HepG2 (cell line): ENCODE results near the gene CLEC16A. TPM values are rescaled to one million over a fixed set of nuclear protein-coding genes. Genes with fewer than 3 reads are reported as not detected.

ENCODE experiments used
- AGO2 ChIP-seq: fragments of 200-400 bp; formaldehyde crosslinking; optimal IDR thresholded peaks from 2 replicates; pipeline ENCODE3; 2017; ENCODE audit warnings: mild to moderate bottlenecking, low read depth, low read length, moderate library complexity
- ARID5B ChIP-seq: IDR thresholded peaks from 2 replicates; pipeline ENCODE4 v1.4.0; 2020; ENCODE audit warnings: mild to moderate bottlenecking, missing genetic modification reagents
- ATF7-NPFF ChIP-seq: sonication (generic); formaldehyde crosslinking; IDR thresholded peaks from 2 replicates; pipeline ENCODE4 v1.8.1; 2023; ENCODE audit warnings: mild to moderate bottlenecking, low read depth, missing genetic modification reagents, moderate library complexity
- FLYWCH1 ChIP-seq: sonication (generic); formaldehyde crosslinking; IDR thresholded peaks from 2 replicates; pipeline ENCODE4 v1.8.1; 2023; ENCODE audit warnings: mild to moderate bottlenecking, missing genetic modification reagents
- GRHL1 ChIP-seq: sonication (generic); formaldehyde crosslinking; conservative IDR thresholded peaks from 2 replicates; pipeline ENCODE4 v1.8.0; 2022; ENCODE audit warnings: missing genetic modification reagents
- KDM5B ChIP-seq: sonication (generic); formaldehyde crosslinking; IDR thresholded peaks from 2 replicates; pipeline ENCODE4 v1.4.0; 2020; ENCODE audit warnings: missing genetic modification reagents, mild to moderate bottlenecking, borderline replicate concordance
- MAF1 ChIP-seq: sonication (generic); formaldehyde crosslinking; IDR thresholded peaks from 2 replicates; pipeline ENCODE4 v1.5.0; 2020; ENCODE audit warnings: missing genetic modification reagents, borderline replicate concordance
- MED1 ChIP-seq: sonication (generic); formaldehyde crosslinking; IDR thresholded peaks from 2 replicates; pipeline ENCODE4 v1.4.0; 2020; ENCODE audit warnings: missing genetic modification reagents
- NFKB2 ChIP-seq: sonication (generic); formaldehyde crosslinking; IDR thresholded peaks from 2 replicates; pipeline ENCODE4 v1.4.0; 2020; ENCODE audit warnings: missing genetic modification reagents, borderline replicate concordance
- NRL ChIP-seq: sonication (generic); formaldehyde crosslinking; IDR thresholded peaks from 2 replicates; pipeline ENCODE4 v1.5.0; 2020; ENCODE audit warnings: missing genetic modification reagents, mild to moderate bottlenecking, moderate library complexity, borderline replicate concordance
- RFXANK ChIP-seq: IDR thresholded peaks from 2 replicates; pipeline ENCODE4 v1.6.1; 2016
- SP5 ChIP-seq: IDR thresholded peaks from 2 replicates; pipeline ENCODE4 v1.6.1; 2016; ENCODE audit warnings: low read depth, borderline replicate concordance
- YEATS4 ChIP-seq: sonication (generic); formaldehyde crosslinking; IDR thresholded peaks from 2 replicates; pipeline ENCODE4 v1.4.0; 2020; ENCODE audit warnings: missing genetic modification reagents, borderline replicate concordance
- YY1 ChIP-seq: IDR thresholded peaks from 2 replicates; pipeline ENCODE4 v1.6.1; 2011; ENCODE audit warnings: low read length, low read depth, moderate library complexity, mild to moderate bottlenecking; ENCODE audit not compliant: insufficient read depth, insufficient replicate concordance
- ZMYM3 ChIP-seq: sonication (generic); formaldehyde crosslinking; IDR thresholded peaks from 2 replicates; pipeline ENCODE4 v1.5.1; 2020; ENCODE audit warnings: mild to moderate bottlenecking, missing genetic modification reagents
- ZNF431 ChIP-seq: sonication (generic); formaldehyde crosslinking; IDR thresholded peaks from 2 replicates; pipeline ENCODE4 v1.9.0; 2022; ENCODE audit warnings: missing genetic modification reagents, low read depth, mild to moderate bottlenecking, borderline replicate concordance
- ZNF512 ChIP-seq: sonication (generic); formaldehyde crosslinking; IDR thresholded peaks from 2 replicates; pipeline ENCODE4 v1.4.0; 2020; ENCODE audit warnings: mild to moderate bottlenecking, missing genetic modification reagents
- ZNF550 ChIP-seq: sonication (generic); formaldehyde crosslinking; IDR thresholded peaks from 2 replicates; pipeline ENCODE4 v1.4.0; 2020; ENCODE audit warnings: mild to moderate bottlenecking, missing genetic modification reagents, borderline replicate concordance
- ZNF572 ChIP-seq: sonication (generic); formaldehyde crosslinking; IDR thresholded peaks from 2 replicates; pipeline ENCODE4 v1.5.1; 2020; ENCODE audit warnings: mild to moderate bottlenecking, missing genetic modification reagents
- ZNF605 ChIP-seq: sonication (generic); formaldehyde crosslinking; IDR thresholded peaks from 2 replicates; pipeline ENCODE4 v1.8.0; 2022; ENCODE audit warnings: mild to moderate bottlenecking, missing genetic modification reagents
- ZNF709 ChIP-seq: sonication (generic); formaldehyde crosslinking; IDR thresholded peaks from 2 replicates; pipeline ENCODE4 v1.5.0; 2020; ENCODE audit warnings: mild to moderate bottlenecking, missing genetic modification reagents
- ZNF747 ChIP-seq: sonication (generic); formaldehyde crosslinking; IDR thresholded peaks from 2 replicates; pipeline ENCODE4 v1.8.1; 2023; ENCODE audit warnings: missing genetic modification reagents, mild to moderate bottlenecking, borderline replicate concordance
- polyA plus RNA-seq, 8 experiments: library from polyadenylated mRNA; depleted of rRNA in 3 of 8; stranded (reverse) in 7 of 8; unstranded in 1 of 8; fragments of >200 nt; fragmentation: Illumina TruSeq in 4 of 8; extraction: Trizol in 4 of 8; gene quantifications; 2 replicates each; pipeline versions ENCODE4 v1.2.1 to v1.2.3, GENCODE V29; 2011 to 2016; ENCODE audit warnings: low read depth in 4 of 8, missing spikeins in 1 of 8, mixed read lengths in 1 of 8; ENCODE audit not compliant: insufficient read depth in 1 of 8
- total RNA-seq, 5 experiments: library from RNA; depleted of rRNA; stranded (reverse); fragments of >200 nt; fragmentation: Illumina TruSeq; extraction: Trizol; gene quantifications; 2 replicates each; pipeline ENCODE4 v1.2.3, GENCODE V29; 2016; ENCODE audit warnings: low read depth in 1 of 5

Gene CLEC16A
- total and polyA plus RNA-seq, 2 of the 13 experiments (the other 11 are each of a cell fraction or from before 2014, with no cell fraction given): 8.5 to 10.3 TPM

GRCh38 chr16:11224096-11224893 lies 279.9 kb downstream of the CLEC16A start (continued):
- TF ChIP-seq NRL (CRISPR knock-in tag): 0 out of 2 replicates have a peak, but pooled peaks have one; percentile 37
- 0 out of 2 replicates have a peak, but pooled peaks have one; percentile 32 for TF ChIP-seq YEATS4 (CRISPR knock-in tag)
- TF ChIP-seq RFXANK (CRISPR knock-in tag): no peak
- TF ChIP-seq AGO2: no peak
- 0 out of 2 replicates have a peak, but pooled peaks have one; percentile 7 for TF ChIP-seq ZNF709 (CRISPR knock-in tag)
- TF ChIP-seq ATF7-NPFF: no peak
- TF ChIP-seq ZMYM3 (CRISPR knock-in tag): peak; percentile 86
- TF ChIP-seq ZNF431 (CRISPR knock-in tag): peak; percentile 74; the same call in 1 of the 2 replicates
- TF ChIP-seq KDM5B: no peak; the same call in 1 of the 2 replicates
- no peak for TF ChIP-seq ZNF550 (CRISPR knock-in tag)
- no peak for TF ChIP-seq GRHL1 (CRISPR knock-in tag)
- TF ChIP-seq SP5: peak; percentile 62
- TF ChIP-seq ZNF605 (CRISPR knock-in tag): peak; percentile 63
- 0 out of 2 replicates have a peak, but pooled peaks have one; percentile 45 for TF ChIP-seq ZNF572 (CRISPR knock-in tag)
- peak; percentile 72; the same call in 1 of the 2 replicates for TF ChIP-seq NFKB2 (CRISPR knock-in tag)
- TF ChIP-seq ARID5B (CRISPR knock-in tag): peak; percentile 88
- 0 out of 2 replicates have a peak, but pooled peaks have one; percentile 38 for TF ChIP-seq MAF1
- TF ChIP-seq YY1: peak; percentile 26
- TF ChIP-seq MED1 (CRISPR knock-in tag): peak; percentile 59
- no peak for TF ChIP-seq FLYWCH1 (CRISPR knock-in tag)
- TF ChIP-seq ZNF512 (CRISPR knock-in tag): peak; percentile 24; the same call in 1 of the 2 replicates
- peak; percentile 57; the same call in 1 of the 2 replicates for TF ChIP-seq ZNF747 (CRISPR knock-in tag)
